HG02571 (cell line): ENCODE data around the gene SLC35E3.

ENCODE experiments used
- ATAC-seq: cut with Tn5 transposase; IDR thresholded peaks from one replicate; pipeline ENCODE4 v1.9.1; 2021; ENCODE audit warnings: mild to moderate bottlenecking, moderate library complexity; ENCODE audit not compliant: unreplicated experiment

SLC35E3 gene

GRCh38 chr12:68745904-68746571 lies at the start of gene SLC35E3:
Gene SLC35E3, plus strand, starts transcription at chr12:68746176. Its CDS starts 202 bp downstream, at chr12:68746378.
- ATAC-seq = peak; percentile 97

DNA sequence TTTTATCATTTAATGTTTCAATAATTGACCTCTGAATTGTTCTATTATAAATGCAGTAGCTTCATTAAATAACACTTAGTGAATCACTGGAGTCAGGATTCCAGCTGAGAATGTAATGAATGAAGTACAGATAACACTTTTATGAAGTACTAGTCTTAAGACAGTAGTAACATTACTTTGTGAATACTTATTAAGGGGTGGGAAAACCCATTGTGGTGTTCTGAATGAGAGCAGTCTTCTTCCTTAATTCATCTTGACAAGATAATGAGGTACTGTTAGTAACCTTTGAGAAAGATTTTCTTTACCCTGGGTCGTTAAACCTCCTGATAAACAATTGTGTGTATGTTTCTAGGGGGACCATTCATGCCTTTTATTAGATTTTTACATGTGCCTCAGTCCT lies 46.5 kb upstream of the SLC35E3 start:
- no peak for ATAC-seq

DNA sequence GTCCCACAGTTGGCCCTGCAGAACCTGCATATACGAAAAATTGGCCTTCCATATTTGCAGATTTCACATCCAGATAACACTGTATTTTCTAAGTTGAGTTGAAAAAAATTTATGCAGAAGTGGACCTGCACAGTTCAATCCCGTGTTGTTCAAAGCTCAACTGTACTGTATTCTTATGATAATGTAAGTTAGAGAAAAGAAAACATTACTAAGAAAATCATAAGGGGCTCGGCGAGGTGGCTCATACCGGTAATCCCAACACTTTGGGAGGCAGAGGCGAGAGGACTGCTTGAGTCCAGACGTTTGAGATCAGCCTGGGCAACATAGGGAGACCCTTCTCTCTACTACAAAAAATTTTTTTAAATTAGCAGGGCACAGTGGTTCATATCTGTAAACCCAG lies 18.2 kb upstream of the SLC35E3 start:
- ATAC-seq = no peak

DNA sequence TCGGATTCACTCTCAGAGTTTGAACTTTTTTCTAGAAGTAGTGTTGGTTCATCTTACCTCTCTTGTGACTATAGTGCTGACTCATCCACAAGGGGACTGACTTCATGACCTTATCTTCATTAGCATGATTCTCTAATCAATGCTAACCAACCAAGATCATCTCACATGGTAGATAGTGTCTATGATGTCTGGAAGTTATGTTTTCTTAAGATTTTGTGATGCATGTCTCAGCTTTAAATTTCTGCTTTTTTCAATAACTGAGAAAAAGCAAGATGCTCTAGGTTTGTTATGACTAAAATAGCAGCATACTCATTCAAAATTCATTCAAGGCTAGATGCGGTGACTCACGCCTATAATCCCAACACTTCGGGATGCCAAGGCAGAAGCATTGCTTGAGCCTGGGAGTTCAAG lies 12.3 kb upstream of the SLC35E3 start:
- no peak for ATAC-seq

GRCh38 chr12:68739891-68740290 lies 6.1 kb upstream of the SLC35E3 start:
- ATAC-seq = no peak

DNA sequence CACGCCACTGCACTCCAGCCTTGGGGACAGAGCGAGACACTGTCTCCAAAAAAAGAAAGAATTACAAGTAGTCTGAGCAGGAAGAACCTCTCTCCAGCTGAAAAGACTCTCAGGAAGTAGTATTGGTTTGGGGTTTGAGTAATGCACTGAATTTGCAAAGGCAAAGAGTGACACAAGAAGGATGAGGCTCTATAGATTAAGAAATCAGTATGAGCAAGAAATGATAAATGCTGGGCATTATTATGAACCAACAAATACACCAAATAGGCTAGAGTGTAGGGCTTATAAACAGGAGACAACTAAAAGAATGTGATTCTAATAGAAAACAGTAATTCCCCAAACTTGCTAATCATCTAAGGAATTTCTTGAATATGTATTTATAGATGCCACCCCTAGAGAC lies 2.6 kb upstream of the SLC35E3 start:
- no peak for ATAC-seq

- no peak for ATAC-seq
Measured at GRCh38 chr12:68745376-68745903, 536 bp upstream of the SLC35E3 start.

DNA sequence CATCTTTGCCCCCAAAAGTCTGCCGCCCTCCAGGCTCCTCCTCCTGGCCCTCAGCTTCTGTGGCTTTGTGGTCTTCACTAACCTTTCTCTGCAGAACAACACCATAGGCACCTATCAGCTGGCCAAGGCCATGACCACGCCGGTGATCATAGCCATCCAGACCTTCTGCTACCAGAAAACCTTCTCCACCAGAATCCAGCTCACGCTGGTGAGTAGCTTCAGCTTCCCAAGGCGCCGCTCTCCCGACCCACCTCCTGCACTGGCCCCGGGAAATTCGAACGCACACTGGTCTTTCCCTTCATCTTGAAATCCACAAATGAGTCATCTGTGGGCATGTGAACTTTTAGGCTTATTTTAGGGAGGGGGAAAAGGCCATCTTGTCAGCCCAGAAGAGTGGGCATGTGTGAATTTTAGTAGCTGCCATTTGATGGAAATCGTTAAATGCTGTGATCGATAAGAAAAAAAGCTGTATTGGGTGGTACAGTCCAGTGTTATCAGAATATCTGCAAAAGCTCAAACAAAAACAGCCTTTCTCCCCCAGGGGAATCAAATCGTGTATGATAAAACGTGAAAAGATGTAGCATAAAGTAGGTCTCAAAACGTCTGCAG lies 700 bp downstream of the SLC35E3 start:
- ATAC-seq = peak; percentile 35

DNA sequence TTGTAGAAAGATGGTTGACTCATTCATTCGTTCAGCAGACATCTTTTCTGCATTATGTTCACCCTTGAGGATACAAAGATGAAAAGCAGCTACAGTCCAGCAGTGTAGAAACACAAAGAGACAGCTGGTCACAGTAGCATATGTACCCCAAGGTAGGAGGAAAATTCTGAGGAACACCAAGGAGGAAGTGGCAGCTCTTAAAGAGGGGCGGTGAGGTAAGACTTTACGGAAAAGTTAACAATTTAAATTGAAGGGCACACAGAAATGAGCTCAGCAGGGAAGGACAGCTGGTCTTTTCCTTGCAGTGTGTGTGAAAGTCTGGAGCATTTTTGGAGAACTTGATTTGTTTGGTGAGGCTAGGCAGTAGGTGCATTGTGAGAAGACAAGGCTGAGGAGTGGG lies 3.5 kb downstream of the SLC35E3 start:
- ATAC-seq = no peak

- no peak for ATAC-seq
Measured at GRCh38 chr12:68749861-68750260, 3.9 kb downstream of the SLC35E3 start.

DNA sequence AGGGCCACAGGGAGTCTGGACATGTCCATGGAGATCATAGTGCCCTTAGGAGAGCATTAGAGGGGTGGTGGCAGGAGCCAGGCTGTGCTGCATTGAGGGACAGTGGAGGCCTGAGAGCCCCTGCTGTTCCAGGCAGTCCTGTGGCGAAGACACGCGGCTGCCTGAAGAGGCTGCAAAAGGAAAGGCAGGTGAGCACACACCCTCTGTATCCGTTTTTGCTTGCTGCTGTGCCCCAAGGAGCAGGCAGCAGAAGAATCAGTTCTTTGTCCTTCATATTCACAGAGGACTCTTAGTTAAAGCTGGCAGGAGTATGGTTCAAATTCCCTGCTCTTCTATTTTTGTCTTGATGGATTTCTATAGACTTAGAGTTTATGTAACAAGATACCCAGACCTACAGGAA lies 4.5 kb downstream of the SLC35E3 start:
- ATAC-seq = no peak

DNA sequence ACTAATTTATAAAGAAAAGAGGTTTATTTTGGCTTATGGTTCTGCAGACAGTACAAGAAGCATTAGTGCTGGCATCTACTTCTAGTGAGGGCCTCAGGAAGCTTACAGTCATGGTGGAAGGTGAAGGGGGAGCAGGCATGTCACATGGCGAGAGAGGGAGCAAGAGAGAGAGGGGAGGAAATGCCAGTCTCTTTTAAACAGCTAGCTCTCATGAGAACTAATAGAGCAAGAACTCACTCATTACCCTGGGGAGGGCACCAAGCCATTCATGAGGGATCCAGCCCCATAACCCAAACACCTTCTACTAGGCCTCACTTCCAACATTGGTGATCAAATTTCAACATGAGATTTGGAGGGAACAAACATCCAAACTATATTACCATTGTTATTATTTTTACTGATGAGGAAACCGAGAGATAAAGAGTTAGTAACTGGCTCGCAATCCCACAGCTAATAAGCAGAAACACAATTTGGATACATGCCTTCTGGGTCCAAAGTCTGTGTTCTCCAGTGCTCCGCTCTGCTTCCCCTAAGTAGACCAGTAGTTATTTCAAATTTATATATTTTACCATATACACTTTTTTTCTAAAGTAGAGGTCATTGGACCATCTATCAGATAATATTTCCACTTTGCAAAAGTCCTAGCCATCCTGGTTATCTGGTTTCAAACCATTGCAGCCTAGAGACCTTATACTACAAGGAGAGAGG lies 9.7 kb downstream of the SLC35E3 start:
- no peak for ATAC-seq

DNA sequence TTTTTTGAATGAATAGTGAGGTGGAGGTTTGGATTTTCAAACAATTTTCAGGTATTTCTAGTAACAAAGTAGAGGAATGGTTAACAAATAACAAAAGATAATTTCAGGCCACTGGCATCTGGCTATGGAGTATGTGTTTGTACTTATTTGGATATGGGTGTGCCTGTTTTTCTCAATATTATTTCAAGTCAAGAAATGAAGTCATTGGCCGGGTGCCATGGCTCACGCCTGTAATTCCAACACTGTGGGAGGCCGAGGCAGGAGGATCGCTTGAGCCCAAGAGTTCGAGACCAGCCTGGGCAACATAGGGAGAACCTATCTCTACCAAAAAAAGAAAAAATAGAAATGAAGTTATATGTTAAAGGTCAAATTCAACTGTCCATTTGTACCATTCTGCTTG lies 13.9 kb downstream of the SLC35E3 start:
- ATAC-seq = no peak

DNA sequence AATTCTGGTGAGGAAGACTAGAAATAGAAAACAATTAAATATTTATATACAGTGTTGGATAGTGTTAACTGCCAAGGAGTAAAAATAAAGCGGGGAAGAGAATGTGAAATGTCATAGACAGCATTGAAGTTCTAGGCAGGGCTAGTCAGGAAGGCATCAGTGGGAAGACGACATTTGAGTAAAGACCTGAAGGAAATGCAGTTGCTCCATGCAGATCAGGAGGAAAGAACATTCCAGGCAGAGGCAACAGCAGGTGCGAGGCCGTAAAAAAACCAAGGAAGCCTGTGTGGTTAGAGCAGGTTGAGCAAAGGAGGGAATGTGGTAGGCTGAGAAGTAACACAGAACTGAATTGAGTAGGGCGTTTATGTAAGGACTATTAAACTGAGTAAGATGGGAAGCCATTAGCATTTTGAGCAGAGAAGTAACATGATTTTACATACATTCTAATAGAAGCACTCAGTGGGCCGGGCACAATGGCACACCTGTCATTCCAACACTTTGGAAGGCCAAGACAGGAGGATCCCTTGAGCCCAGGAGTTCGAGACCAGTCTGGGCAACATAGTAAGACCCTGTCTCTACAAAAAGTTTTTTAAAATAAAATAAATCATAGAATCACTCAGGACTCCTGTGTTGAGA lies 14.9 kb downstream of the SLC35E3 start:
- no peak for ATAC-seq

DNA sequence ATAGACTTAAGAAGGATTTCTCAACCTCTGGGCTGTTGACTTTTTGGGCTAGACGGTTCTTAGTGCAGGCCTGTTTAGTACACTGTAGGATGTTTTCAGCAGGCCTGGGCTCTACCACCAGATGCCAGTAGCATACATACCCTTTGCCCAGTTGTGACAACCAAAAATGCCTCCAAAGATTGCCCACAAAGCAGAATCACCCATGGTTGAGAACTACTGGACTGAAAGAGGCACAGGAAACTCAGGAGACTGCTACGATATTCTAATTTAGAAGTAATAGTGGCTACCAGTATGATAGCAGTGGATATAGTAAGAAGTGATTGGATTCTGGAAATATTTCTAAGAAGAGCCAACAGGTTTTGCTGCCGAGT lies 15.5 kb downstream of the SLC35E3 start:
- no peak for ATAC-seq

DNA sequence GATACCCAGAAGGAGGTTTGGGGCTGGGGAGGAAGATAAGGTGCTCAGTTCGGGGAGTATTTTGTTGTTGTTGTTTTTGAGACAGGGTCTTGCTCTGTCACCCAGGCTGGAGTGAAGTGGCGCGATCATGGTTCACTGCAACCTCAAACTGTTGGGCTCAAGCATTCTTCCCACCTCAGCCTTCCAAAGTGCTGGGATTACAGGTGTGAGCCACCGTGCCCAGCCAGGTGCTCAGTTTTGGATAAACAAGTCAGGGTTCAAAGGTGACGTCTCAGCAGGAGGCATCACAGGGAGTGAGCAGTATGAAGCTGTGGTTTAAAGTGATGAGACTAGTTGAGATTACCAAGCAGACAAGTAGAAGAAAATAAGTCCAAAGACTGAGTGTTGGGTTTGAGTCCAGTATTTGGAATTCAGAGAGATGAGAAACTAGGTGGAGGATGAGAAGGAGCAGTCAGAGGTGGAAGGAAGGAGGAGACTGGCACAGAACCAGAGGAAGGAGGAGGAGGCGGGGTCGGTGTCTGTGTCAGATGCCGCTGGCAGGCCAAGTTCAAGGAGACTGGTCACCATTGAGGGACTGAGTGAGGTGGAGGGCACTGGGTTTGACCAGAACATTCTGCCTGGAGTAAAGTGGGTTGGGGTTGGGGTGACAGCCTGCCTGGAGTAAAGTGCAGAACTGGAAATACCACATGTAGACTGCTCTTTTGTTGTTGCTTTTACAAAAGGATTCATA lies 16.1 kb downstream of the SLC35E3 start:
- no peak for ATAC-seq

DNA sequence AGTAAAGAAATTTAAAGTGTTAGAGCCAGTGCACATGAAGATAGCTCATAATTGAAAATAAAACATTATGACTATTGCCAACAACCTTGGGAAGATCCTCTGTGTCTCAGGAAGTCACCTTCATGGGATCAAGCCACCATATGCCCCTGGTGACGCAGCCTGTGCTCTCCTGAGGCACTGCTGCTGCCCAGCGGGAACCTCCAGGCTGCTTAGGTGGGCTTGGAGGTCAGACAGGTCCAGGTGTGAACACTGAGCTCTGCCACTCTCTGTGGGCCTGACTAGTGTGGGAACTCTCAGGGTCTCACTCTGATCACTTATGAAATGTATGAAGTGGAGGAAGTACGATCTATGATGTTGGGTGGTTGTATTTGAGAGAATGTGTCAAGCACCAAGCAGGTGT lies 16.7 kb downstream of the SLC35E3 start:
- ATAC-seq = no peak

DNA sequence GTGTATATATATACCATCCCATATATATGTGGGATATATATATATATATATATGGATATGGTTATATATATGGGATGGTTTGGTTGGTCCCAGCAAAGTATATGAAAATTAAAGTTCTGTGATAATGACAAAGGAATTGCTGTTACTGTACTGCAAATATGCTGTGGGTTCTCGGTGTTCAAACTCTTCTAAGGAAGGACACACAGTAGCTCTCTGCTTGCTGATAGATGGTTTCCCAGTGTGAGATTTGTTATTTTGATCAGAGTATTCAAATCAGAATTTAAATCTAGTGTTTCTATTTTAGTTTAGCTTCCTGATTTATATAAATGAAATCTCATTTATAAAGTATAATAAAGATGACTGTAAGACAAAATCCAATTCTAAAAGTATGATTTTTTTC lies 19.7 kb downstream of the SLC35E3 start:
- no peak for ATAC-seq

GRCh38 chr12:68766646-68767045 lies 20.7 kb downstream of the SLC35E3 start:
- ATAC-seq = no peak

DNA sequence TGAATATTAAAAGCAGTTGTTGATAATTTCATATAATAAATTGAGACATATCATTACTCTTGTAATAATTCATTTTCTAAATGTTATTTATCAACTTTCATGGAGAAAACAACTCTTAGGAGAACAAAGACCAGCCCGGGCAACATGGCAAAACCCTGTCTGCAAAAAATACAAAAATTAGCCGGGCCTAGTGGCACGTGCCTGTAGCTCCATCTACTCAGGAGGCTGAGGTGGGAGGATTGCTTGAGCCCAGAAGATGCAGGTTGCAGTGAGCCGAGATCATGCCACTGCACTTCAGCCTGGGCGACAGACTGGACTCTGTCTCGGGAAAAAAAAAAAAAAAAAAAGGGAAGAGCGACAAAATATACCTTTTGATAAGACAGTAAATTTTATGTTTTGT lies 21.2 kb downstream of the SLC35E3 start:
- ATAC-seq = no peak

- no peak for ATAC-seq
Measured at GRCh38 chr12:68768431-68768939, 22.5 kb downstream of the SLC35E3 start.
